MM.1S (cell line): Measurements from ENCODE around the gene C22orf23.

Experiments used
- DNase-seq: peaks from one replicate; pipeline ENCODE4 v3.0.0-alpha.2; 2015
- H2AFZ ChIP-seq: fragments of 300-600 bp; sonication (generic); 2 replicates; pipeline ENCODE4 v1.6.0; 2016; ENCODE audit warnings: antibody characterized with exemption, low read length
- H3F3A ChIP-seq: fragments of 300-600 bp; sonication (generic); 2 replicates; pipeline ENCODE4 v1.6.1; 2016; ENCODE audit warnings: mild to moderate bottlenecking, antibody characterized with exemption, low read length, moderate library complexity, mixed read lengths; ENCODE audit not compliant: insufficient read depth
- H3K27ac ChIP-seq: fragments of 300-600 bp; sonication (generic); 2 replicates; pipeline ENCODE4 v1.5.1; 2016; ENCODE audit warnings: mild to moderate bottlenecking, low read length
- H3K27me3 ChIP-seq: fragments of 300-600 bp; sonication (generic); replicated peaks from 2 replicates; pipeline ENCODE4 v1.6.0; 2016; ENCODE audit warnings: low read length; ENCODE audit not compliant: insufficient read depth
- H3K36me3 ChIP-seq: fragments of 300-600 bp; sonication (generic); replicated peaks from 2 replicates; pipeline ENCODE4 v1.6.1; 2016; ENCODE audit warnings: mild to moderate bottlenecking, low read length, mixed read lengths; ENCODE audit not compliant: insufficient read depth
- H3K4me1 ChIP-seq: fragments of 300-600 bp; sonication (generic); 2 replicates; pipeline ENCODE4 v1.6.1; 2016; ENCODE audit warnings: low read length, mixed read lengths
- H3K4me2 ChIP-seq: fragments of 300-600 bp; sonication (generic); 2 replicates; pipeline ENCODE4 v1.6.0; 2016; ENCODE audit warnings: low read depth, low read length
- H3K4me3 ChIP-seq: fragments of 300-600 bp; sonication (generic); 2 replicates; pipeline ENCODE4 v1.5.1; 2016; ENCODE audit warnings: low read length, mixed read lengths
- H3K79me2 ChIP-seq: fragments of 300-600 bp; sonication (generic); 2 replicates; pipeline ENCODE4 v1.6.1; 2016; ENCODE audit warnings: mixed run types, low read length, mixed read lengths
- H3K9ac ChIP-seq: fragments of 300-600 bp; sonication (generic); 2 replicates; pipeline ENCODE4 v1.6.1; 2016; ENCODE audit warnings: low read length, mixed read lengths
- H3K9me2 ChIP-seq: fragments of 300-600 bp; sonication (generic); replicated peaks from 2 replicates; pipeline ENCODE4 v1.6.1; 2016; ENCODE audit warnings: mild to moderate bottlenecking, low read length, mixed read lengths; ENCODE audit not compliant: insufficient read depth
- H3K9me3 ChIP-seq: fragments of 300-600 bp; sonication (generic); replicated peaks from 2 replicates; pipeline ENCODE4 v1.6.1; 2016; ENCODE audit warnings: mild to moderate bottlenecking, low read length, mixed read lengths; ENCODE audit not compliant: insufficient read depth
- H4K20me1 ChIP-seq: fragments of 300-600 bp; sonication (generic); 2 replicates; pipeline ENCODE4 v1.6.1; 2016; ENCODE audit warnings: mild to moderate bottlenecking, low read length, moderate library complexity, mixed read lengths; ENCODE audit not compliant: insufficient read depth
- EZH2 ChIP-seq: fragments of 300-600 bp; sonication (generic); optimal IDR thresholded peaks from 2 replicates; pipeline ENCODE3; 2017; ENCODE audit warnings: low read depth, mild to moderate bottlenecking, antibody characterized with exemption, low read length, mixed read lengths
- EZH2phosphoT487 ChIP-seq: fragments of 300-600 bp; sonication (generic); IDR thresholded peaks from 2 replicates; pipeline ENCODE4 v1.6.1; 2018; ENCODE audit warnings: antibody characterized with exemption, low read length
- TF ChIP-seq, protein P1 (sequence below): fragments of 300-600 bp; sonication (generic); IDR thresholded peaks from 2 replicates; pipeline ENCODE4 v1.5.1; 2016; ENCODE audit warnings: antibody characterized with exemption, low read length, mixed read lengths

C22orf23 gene

DNA sequence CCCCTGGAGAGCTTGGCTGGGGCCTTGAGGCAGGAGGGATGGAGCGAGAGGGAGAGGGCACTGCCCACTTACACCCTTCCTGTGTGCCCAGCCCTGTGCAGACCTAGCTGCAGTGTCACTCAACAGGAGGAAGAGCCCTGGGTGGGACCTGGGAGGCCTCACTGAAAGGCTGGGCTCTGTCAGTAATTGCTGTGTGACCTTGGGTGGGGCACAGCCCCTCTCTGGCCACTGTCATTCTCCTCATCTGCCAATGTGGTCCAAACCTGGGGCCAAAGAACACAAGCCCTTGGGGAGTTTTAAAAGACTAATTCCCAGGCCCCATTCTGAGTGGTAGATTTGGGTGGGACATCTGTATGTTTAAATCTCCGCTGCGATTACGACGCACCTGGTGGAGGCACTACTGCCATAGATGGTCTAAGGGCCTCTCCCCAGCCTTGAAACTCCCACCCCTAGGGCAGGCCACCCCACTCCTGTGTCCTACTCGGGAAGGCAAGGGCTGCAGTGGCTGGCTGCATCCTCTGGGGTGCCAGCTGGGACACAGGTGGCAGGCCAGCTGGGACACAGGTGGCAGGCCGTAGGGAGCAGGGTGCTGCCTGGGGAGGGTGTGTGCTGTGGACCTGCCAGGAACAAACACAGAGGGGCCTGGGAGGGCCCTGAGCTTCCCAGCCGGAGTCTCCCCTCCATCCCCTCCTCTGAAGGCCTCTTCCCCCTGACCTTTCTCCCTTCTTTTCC, 43.3 kb upstream of the C22orf23 start:
- no peaks in the 10 kb centered on the region for H3F3A ChIP-seq
- H3K9me2 ChIP-seq = no peaks in the 10 kb centered on the region
- H3K9me3 ChIP-seq = no peaks in the 10 kb centered on the region
- no peaks in the 10 kb centered on the region for H3K27me3 ChIP-seq
- H3K79me2 ChIP-seq = no peaks in the 10 kb centered on the region
- TF ChIP-seq EZH2 = no peak
- TF ChIP-seq, protein P1, sequence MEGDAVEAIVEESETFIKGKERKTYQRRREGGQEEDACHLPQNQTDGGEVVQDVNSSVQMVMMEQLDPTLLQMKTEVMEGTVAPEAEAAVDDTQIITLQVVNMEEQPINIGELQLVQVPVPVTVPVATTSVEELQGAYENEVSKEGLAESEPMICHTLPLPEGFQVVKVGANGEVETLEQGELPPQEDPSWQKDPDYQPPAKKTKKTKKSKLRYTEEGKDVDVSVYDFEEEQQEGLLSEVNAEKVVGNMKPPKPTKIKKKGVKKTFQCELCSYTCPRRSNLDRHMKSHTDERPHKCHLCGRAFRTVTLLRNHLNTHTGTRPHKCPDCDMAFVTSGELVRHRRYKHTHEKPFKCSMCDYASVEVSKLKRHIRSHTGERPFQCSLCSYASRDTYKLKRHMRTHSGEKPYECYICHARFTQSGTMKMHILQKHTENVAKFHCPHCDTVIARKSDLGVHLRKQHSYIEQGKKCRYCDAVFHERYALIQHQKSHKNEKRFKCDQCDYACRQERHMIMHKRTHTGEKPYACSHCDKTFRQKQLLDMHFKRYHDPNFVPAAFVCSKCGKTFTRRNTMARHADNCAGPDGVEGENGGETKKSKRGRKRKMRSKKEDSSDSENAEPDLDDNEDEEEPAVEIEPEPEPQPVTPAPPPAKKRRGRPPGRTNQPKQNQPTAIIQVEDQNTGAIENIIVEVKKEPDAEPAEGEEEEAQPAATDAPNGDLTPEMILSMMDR = no peak
- no peak for TF ChIP-seq EZH2phosphoT487
- H3K36me3 ChIP-seq = no peaks in the 10 kb centered on the region
- no peak for DNase-seq
- H2AFZ ChIP-seq = no peak overlapping the region
- no peak overlapping the region for H3K4me2 ChIP-seq
- no peak overlapping the region for H3K9ac ChIP-seq
- no peak overlapping the region for H3K27ac ChIP-seq
- H3K4me1 ChIP-seq = no peaks in the 10 kb centered on the region
- H4K20me1 ChIP-seq = no peaks in the 10 kb centered on the region
- no peak overlapping the region for H3K4me3 ChIP-seq

DNA sequence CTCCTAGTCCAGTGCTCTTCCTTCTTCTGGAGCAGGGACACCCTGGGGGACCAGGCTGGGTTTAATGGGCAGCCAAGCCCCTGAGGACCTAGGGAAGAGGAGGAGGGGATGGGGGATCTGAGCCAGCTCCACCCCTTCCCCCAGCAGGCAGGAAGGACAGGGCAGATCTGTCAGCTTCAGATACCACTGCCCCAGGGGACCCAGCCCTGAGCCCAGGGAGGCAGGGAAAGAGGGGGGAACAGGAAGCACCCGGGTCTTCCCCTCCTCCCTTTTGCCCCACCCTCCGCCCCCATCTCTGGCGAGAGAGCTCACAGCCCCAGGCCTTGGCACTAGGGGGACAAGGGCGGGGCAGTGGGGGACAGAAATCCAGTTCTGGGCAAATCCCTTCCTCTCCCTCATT, 42.7 kb upstream of the C22orf23 start:
- H3K4me1 ChIP-seq = no peaks in the 10 kb centered on the region
- no peak overlapping the region for H3K27ac ChIP-seq
- no peak overlapping the region for H3K9ac ChIP-seq
- no peaks in the 10 kb centered on the region for H3K9me3 ChIP-seq
- no peak overlapping the region for H2AFZ ChIP-seq
- H3K27me3 ChIP-seq = no peaks in the 10 kb centered on the region
- no peaks in the 10 kb centered on the region for H4K20me1 ChIP-seq
- no peaks in the 10 kb centered on the region for H3K36me3 ChIP-seq
- DNase-seq = no peak
- no peaks in the 10 kb centered on the region for H3K9me2 ChIP-seq
- no peak overlapping the region for H3K4me3 ChIP-seq
- H3F3A ChIP-seq = no peaks in the 10 kb centered on the region
- no peak overlapping the region for H3K4me2 ChIP-seq
- TF ChIP-seq, protein P1 = no peak
- TF ChIP-seq EZH2phosphoT487 (no peak), EZH2 (no peak)
- H3K79me2 ChIP-seq = no peaks in the 10 kb centered on the region

DNA sequence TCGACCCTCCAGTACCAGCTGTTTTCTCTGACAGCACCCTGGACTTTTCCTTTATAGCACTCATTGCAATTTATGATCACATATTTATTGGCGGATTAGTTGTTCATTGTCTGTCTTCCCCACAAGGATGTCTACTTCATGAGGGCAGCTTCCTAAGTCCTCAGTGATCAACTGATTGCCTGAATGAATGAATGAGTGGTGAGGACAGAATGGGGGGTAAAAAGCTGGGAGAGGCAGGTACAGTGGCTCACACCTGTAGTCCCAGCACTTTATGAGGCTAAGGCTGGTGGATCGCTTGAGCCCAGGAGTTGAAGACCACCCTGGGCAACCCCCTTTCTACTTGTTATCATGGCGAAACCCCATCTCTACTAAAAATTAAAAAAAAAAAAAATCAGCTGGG, 42.1 kb upstream of the C22orf23 start:
- H2AFZ ChIP-seq = no peak overlapping the region
- no peak for TF ChIP-seq EZH2
- TF ChIP-seq EZH2phosphoT487 = no peak
- TF ChIP-seq, protein P1 = no peak
- no peak overlapping the region for H3K4me3 ChIP-seq
- H3K27me3 ChIP-seq = no peaks in the 10 kb centered on the region
- no peaks in the 10 kb centered on the region for H3K36me3 ChIP-seq
- H3K4me2 ChIP-seq = no peak overlapping the region
- H3K9me2 ChIP-seq = no peaks in the 10 kb centered on the region
- H3K79me2 ChIP-seq = no peaks in the 10 kb centered on the region
- no peak for DNase-seq
- no peak overlapping the region for H3K9ac ChIP-seq
- H3F3A ChIP-seq = no peaks in the 10 kb centered on the region
- no peak overlapping the region for H3K27ac ChIP-seq
- no peaks in the 10 kb centered on the region for H4K20me1 ChIP-seq
- H3K4me1 ChIP-seq = no peaks in the 10 kb centered on the region
- H3K9me3 ChIP-seq = no peaks in the 10 kb centered on the region
